ENCODE results near the gene MAP2K3. TPM values are rescaled to one million over a fixed set of nuclear protein-coding genes. Genes with fewer than 3 reads are reported as not detected.

Gene MAP2K3
- total RNA-seq, 2 experiments from 2014 or later: 27.8 to 71.5 TPM

- Histone ChIP-seq H3K4me2 (ENCODE audit: low read length) (no peak overlapping the region), H3K4me3 (ENCODE audit: low read depth, low read length, poor library complexity, severe bottlenecking) (no peak overlapping the region), H2AFZ (ENCODE audit: low read length) (no peak overlapping the region), H3K36me3 (ENCODE audit: insufficient read depth, low read length) (no peaks in the 10 kb centered on the region), H3K27ac (ENCODE audit: low read depth, low read length, poor library complexity, severe bottlenecking) (no peak overlapping the region), H3K79me2 (ENCODE audit: insufficient read depth, low read depth, low read length) (no peaks in the 10 kb centered on the region), H3K9me3 (ENCODE audit: low read length) (no peaks in the 10 kb centered on the region), H3K9me2 (ENCODE audit: insufficient read depth, low read length) (no peaks in the 10 kb centered on the region), H3K4me1 (ENCODE audit: insufficient read depth, low read length, poor library complexity, severe bottlenecking) (peaks cover 10% of the 10 kb centered on the region), H4K20me1 (ENCODE audit: insufficient read depth, low read length) (no peaks in the 10 kb centered on the region)
- no TSS peak for BruUV-seq (replicated peaks)
- CTCF ChIA-PET (ENCODE audit: unreplicated experiment): no interaction called here
- TF ChIP-seq EZH2phosphoT487 (IDR thresholded peaks at IDR 0.05; ENCODE audit: borderline replicate concordance, low read depth, low read length): no peak
- no peak for TF ChIP-seq CTCF (conservative IDR thresholded peaks at IDR 0.05; ENCODE audit: low read length)
- DNase-seq (ENCODE audit: low spot score): no peak
- intact Hi-C loops (cut with micrococcal nuclease; ENCODE audit: unreplicated experiment): no loop called here
- POLR2A ChIA-PET: no interaction called here
These were observed 71.1 kb downstream of the MAP2K3 start for GRCh38 chr17:21355586-21355985.

- ChIA-PET CTCF (ENCODE audit: unreplicated experiment) (no interaction called here), POLR2A (no interaction called here)
- Histone ChIP-seq H4K20me1 (ENCODE audit: insufficient read depth, low read length) (no peaks in the 10 kb centered on the region), H2AFZ (ENCODE audit: low read length) (no peak overlapping the region), H3K27ac (ENCODE audit: low read depth, low read length, poor library complexity, severe bottlenecking) (no peak overlapping the region), H3K79me2 (ENCODE audit: insufficient read depth, low read depth, low read length) (no peaks in the 10 kb centered on the region), H3K4me2 (ENCODE audit: low read length) (no peak overlapping the region), H3K9me2 (ENCODE audit: insufficient read depth, low read length) (no peaks in the 10 kb centered on the region), H3K9me3 (ENCODE audit: low read length) (no peaks in the 10 kb centered on the region), H3K4me3 (ENCODE audit: low read depth, low read length, poor library complexity, severe bottlenecking) (no peak overlapping the region), H3K4me1 (ENCODE audit: insufficient read depth, low read length, poor library complexity, severe bottlenecking) (peaks cover under 1% of the 10 kb centered on the region), H3K36me3 (ENCODE audit: insufficient read depth, low read length) (no peaks in the 10 kb centered on the region)
- DNase-seq (ENCODE audit: low spot score): no peak
- intact Hi-C loops (cut with micrococcal nuclease; ENCODE audit: unreplicated experiment): no loop called here
- BruUV-seq (replicated peaks): no TSS peak
- TF ChIP-seq CTCF (conservative IDR thresholded peaks at IDR 0.05; ENCODE audit: low read length): no peak
- no peak for TF ChIP-seq EZH2phosphoT487 (IDR thresholded peaks at IDR 0.05; ENCODE audit: borderline replicate concordance, low read depth, low read length)
These were observed 72.1 kb downstream of the MAP2K3 start for GRCh38 chr17:21356537-21357127.

- no peak for DNase-seq (ENCODE audit: low spot score)
- Histone ChIP-seq H2AFZ (ENCODE audit: low read length) (no peak overlapping the region), H3K79me2 (ENCODE audit: insufficient read depth, low read depth, low read length) (no peaks in the 10 kb centered on the region), H3K4me1 (ENCODE audit: insufficient read depth, low read length, poor library complexity, severe bottlenecking) (no peaks in the 10 kb centered on the region), H3K9me2 (ENCODE audit: insufficient read depth, low read length) (no peaks in the 10 kb centered on the region), H4K20me1 (ENCODE audit: insufficient read depth, low read length) (no peaks in the 10 kb centered on the region), H3K27ac (ENCODE audit: low read depth, low read length, poor library complexity, severe bottlenecking) (no peak overlapping the region), H3K4me3 (ENCODE audit: low read depth, low read length, poor library complexity, severe bottlenecking) (no peak overlapping the region), H3K36me3 (ENCODE audit: insufficient read depth, low read length) (no peaks in the 10 kb centered on the region), H3K9me3 (ENCODE audit: low read length) (no peaks in the 10 kb centered on the region), H3K4me2 (ENCODE audit: low read length) (no peak overlapping the region)
- TF ChIP-seq EZH2phosphoT487 (IDR thresholded peaks at IDR 0.05; ENCODE audit: borderline replicate concordance, low read depth, low read length) (no peak), CTCF (conservative IDR thresholded peaks at IDR 0.05; ENCODE audit: low read length) (no peak)
- intact Hi-C loops (cut with micrococcal nuclease; ENCODE audit: unreplicated experiment): no loop called here
- ChIA-PET CTCF (ENCODE audit: unreplicated experiment) (no interaction called here), POLR2A (no interaction called here)
- no TSS peak for BruUV-seq (replicated peaks)
These were observed 72.8 kb downstream of the MAP2K3 start for GRCh38 chr17:21357281-21357680.
